IMR-90 (cell line): Measurements from ENCODE around the gene EYS. TPM values are rescaled to one million over a fixed set of nuclear protein-coding genes. Genes with fewer than 3 reads are reported as not detected.

Source experiments
- ATAC-seq: fragments of 200-7000 bp; cut with Tn5 transposase; 2 replicates; pipeline ENCODE4 v1.9.1; 2020; ENCODE audit warnings: low read depth, mild to moderate bottlenecking, moderate library complexity
- BruUV-seq: library from RNA; stranded (reverse); fragments of 400-500 nt; replicated peaks from 2 replicates; lab custom pipeline; 2021; lab: Mats Ljungman, UMichigan
- CTCF ChIA-PET: fragments of 300-600 bp; formaldehyde crosslinking; extraction: SDS; loops from one replicate; lab custom pipeline; 2021; ENCODE audit warnings: antibody characterized with exemption; lab: Yijun Ruan, JAX
- POLR2A ChIA-PET: fragments of 300-600 bp; sonication (Branson Sonifier 250); formaldehyde crosslinking; loops from one replicate; lab custom pipeline; 2022; ENCODE audit warnings: antibody characterized with exemption; ENCODE audit not compliant: unreplicated experiment; lab: Charles Lee
- DNase-seq: peaks from one replicate; pipeline ENCODE4 v3.0.0; 2013
- H2AFZ ChIP-seq: replicated peaks from 2 replicates; pipeline ENCODE3; 2013; ENCODE audit warnings: low read length, mild to moderate bottlenecking; ENCODE audit not compliant: poor library complexity
- H2AK5ac ChIP-seq: 2 replicates; pipeline ENCODE4 v1.6.1; 2013; ENCODE audit warnings: low read depth, low read length, inconsistent platforms
- H2AK9ac ChIP-seq: replicated peaks from 2 replicates; pipeline ENCODE3; 2013; ENCODE audit warnings: mild to moderate bottlenecking, low read depth, low read length, moderate library complexity; ENCODE audit not compliant: poor library complexity
- H2BK120ac ChIP-seq: 2 replicates; pipeline ENCODE4 v1.6.1; 2013; ENCODE audit warnings: low read depth, low read length, inconsistent platforms
- H2BK15ac ChIP-seq: 3 replicates; pipeline ENCODE4 v1.6.1; 2013; ENCODE audit warnings: low read depth, low read length, inconsistent platforms
- H2BK20ac ChIP-seq: 2 replicates; pipeline ENCODE4 v1.6.1; 2013; ENCODE audit warnings: low read depth, mild to moderate bottlenecking, inconsistent platforms, low read length, moderate library complexity
- H2BK5ac ChIP-seq: 2 replicates; pipeline ENCODE4 v1.6.1; 2013; ENCODE audit warnings: mild to moderate bottlenecking, low read depth, low read length, inconsistent platforms; ENCODE audit not compliant: poor library complexity, severe bottlenecking
- H3K14ac ChIP-seq: replicated peaks from 2 replicates; pipeline ENCODE4 v1.6.1; 2013; ENCODE audit warnings: low read depth, low read length, inconsistent platforms
- H3K18ac ChIP-seq: 2 replicates; pipeline ENCODE4 v1.6.1; 2013; ENCODE audit warnings: low read depth, low read length, control low read depth
- H3K23ac ChIP-seq: 2 replicates; pipeline ENCODE4 v1.6.1; 2013; ENCODE audit warnings: low read depth, low read length, inconsistent platforms
- H3K27ac ChIP-seq: 2 replicates; pipeline ENCODE4 v1.5.1; 2013; ENCODE audit warnings: mild to moderate bottlenecking, control low read depth, low read length; ENCODE audit not compliant: insufficient read depth
- H3K27me3 ChIP-seq: 2 replicates; pipeline ENCODE4 v1.6.1; 2013; ENCODE audit warnings: low read length; ENCODE audit not compliant: control insufficient read depth, insufficient read depth
- H3K36me3 ChIP-seq: 2 replicates; pipeline ENCODE4 v1.6.1; 2013; ENCODE audit warnings: low read length, mixed read lengths; ENCODE audit not compliant: control insufficient read depth, insufficient read depth
- H3K4ac ChIP-seq: 2 replicates; pipeline ENCODE4 v1.6.1; 2013; ENCODE audit warnings: low read depth, low read length, inconsistent platforms
- H3K4me1 ChIP-seq: 2 replicates; pipeline ENCODE4 v1.6.1; 2013; ENCODE audit warnings: low read length, mixed read lengths; ENCODE audit not compliant: control insufficient read depth, insufficient read depth
- H3K4me2 ChIP-seq: 2 replicates; pipeline ENCODE4 v1.6.1; 2013; ENCODE audit warnings: low read depth, mild to moderate bottlenecking, control low read depth, low read length, moderate library complexity
- H3K4me3 ChIP-seq: 2 replicates; pipeline ENCODE4 v1.5.1; 2013; ENCODE audit warnings: low read depth, mild to moderate bottlenecking, control low read depth, low read length, moderate library complexity; ENCODE audit not compliant: insufficient read depth
- H3K56ac ChIP-seq: 2 replicates; pipeline ENCODE4 v1.6.1; 2013; ENCODE audit warnings: low read length, inconsistent platforms; ENCODE audit not compliant: insufficient read depth; ENCODE audit errors: extremely low read depth
- H3K79me1 ChIP-seq, 2 experiments: 2 replicates each; pipeline ENCODE4 v1.6.1; 2013; ENCODE audit warnings: low read length in 2 of 2, inconsistent platforms in 1 of 2, low read depth in 1 of 2
- H3K9ac ChIP-seq: 2 replicates; pipeline ENCODE4 v1.6.1; 2013; ENCODE audit warnings: low read depth, low read length, control low read depth
- H3K9me1 ChIP-seq: 2 replicates; pipeline ENCODE4 v1.6.1; 2013; ENCODE audit warnings: low read length, inconsistent platforms; ENCODE audit not compliant: insufficient read depth
- H3K9me3 ChIP-seq: 2 replicates; pipeline ENCODE4 v1.6.1; 2013; ENCODE audit warnings: low read length; ENCODE audit not compliant: control insufficient read depth, insufficient read depth
- H4K20me1 ChIP-seq: 2 replicates; pipeline ENCODE4 v1.6.1; 2013; ENCODE audit warnings: low read length, inconsistent platforms; ENCODE audit not compliant: insufficient read depth
- H4K5ac ChIP-seq: 2 replicates; pipeline ENCODE4 v1.6.1; 2013; ENCODE audit warnings: mild to moderate bottlenecking, low read depth, low read length, control low read depth
- H4K8ac ChIP-seq, 2 experiments: 2 replicates each; pipeline ENCODE4 v1.6.1; 2013; ENCODE audit warnings: low read depth in 2 of 2, low read length in 2 of 2, control low read depth in 1 of 2, inconsistent platforms in 1 of 2
- H4K91ac ChIP-seq: 2 replicates; pipeline ENCODE4 v1.6.1; 2013; ENCODE audit warnings: low read depth, low read length, inconsistent platforms; ENCODE audit not compliant: insufficient read depth
- BHLHE40 ChIP-seq: fragments of 150-350 bp; IDR thresholded peaks from 2 replicates; pipeline ENCODE4 v1.6.1; 2016; ENCODE audit warnings: mild to moderate bottlenecking, low read depth, low read length
- CEBPB ChIP-seq: IDR thresholded peaks from 2 replicates; pipeline ENCODE4 v1.6.1; 2012; ENCODE audit warnings: low read depth, low read length, improper control_type of control experiment
- CHD1 ChIP-seq: IDR thresholded peaks from 2 replicates; pipeline ENCODE4 v1.6.1; 2012; ENCODE audit warnings: low read depth, low read length, improper control_type of control experiment
- FOS ChIP-seq: fragments of 150-350 bp; IDR thresholded peaks from 2 replicates; pipeline ENCODE4 v1.6.1; 2016; ENCODE audit warnings: low read depth, low read length
- MAFK ChIP-seq: IDR thresholded peaks from 2 replicates; pipeline ENCODE4 v1.6.1; 2012; ENCODE audit warnings: low read depth, low read length, improper control_type of control experiment
- MAZ ChIP-seq: IDR thresholded peaks from 2 replicates; pipeline ENCODE4 v1.6.1; 2012; ENCODE audit warnings: low read depth, mild to moderate bottlenecking, low read length, improper control_type of control experiment, moderate library complexity, borderline replicate concordance
- MXI1 ChIP-seq: IDR thresholded peaks from 2 replicates; pipeline ENCODE4 v1.6.1; 2012; ENCODE audit warnings: low read depth, mild to moderate bottlenecking, low read length, moderate library complexity, borderline replicate concordance
- NFE2L2 ChIP-seq: fragments of 150-350 bp; IDR thresholded peaks from 2 replicates; pipeline ENCODE4 v1.6.1; 2016; ENCODE audit warnings: low read depth, mild to moderate bottlenecking, low read length
- POLR2A ChIP-seq: IDR thresholded peaks from 2 replicates; pipeline ENCODE4 v1.6.1; 2012; ENCODE audit warnings: mild to moderate bottlenecking, low read depth, low read length
- RAD21 ChIP-seq: IDR thresholded peaks from 2 replicates; pipeline ENCODE4 v1.6.1; 2012; ENCODE audit warnings: low read length, improper control_type of control experiment
- RCOR1 ChIP-seq: IDR thresholded peaks from 2 replicates; pipeline ENCODE4 v1.6.1; 2012; ENCODE audit warnings: mild to moderate bottlenecking, low read length, improper control_type of control experiment; ENCODE audit not compliant: insufficient replicate concordance
- RFX5 ChIP-seq: IDR thresholded peaks from 2 replicates; pipeline ENCODE4 v1.8.0; 2012; ENCODE audit warnings: low read depth, mild to moderate bottlenecking, low read length, moderate library complexity
- SMC3 ChIP-seq: fragments of 150-350 bp; IDR thresholded peaks from 2 replicates; pipeline ENCODE4 v1.6.1; 2016; ENCODE audit warnings: low read depth, mild to moderate bottlenecking, antibody characterized with exemption, low read length, moderate library complexity
- WGBS, 2 experiments: methylation state at CpG; one replicate each; pipeline versions ENCODE4 v1.1.5 to v1.1.7; 2013; ENCODE audit warnings: missing lambda C conversion rate in 2 of 2; ENCODE audit not compliant: insufficient read length in 1 of 2; ENCODE audit errors: extremely low coverage in 2 of 2; 5-methylcytosine and 5-hydroxymethylcytosine counted together
- dilution Hi-C: fragments of 300-500 bp; cut with HindIII; formaldehyde crosslinking; loops from one replicate; pipeline ENCODE4 v1.14.3; 2018; ENCODE audit warnings: low sequenced_read_pairs; ENCODE audit not compliant: unreplicated experiment
- in situ Hi-C: fragments of 300-500 bp; cut with MboI; formaldehyde crosslinking; loops from 3 replicates; pipeline ENCODE4 v1.14.3; 2019; ENCODE audit warnings: low sequenced_read_pairs, inconsistent platforms, mixed read lengths
- intact Hi-C: fragments of 100-400 bp; cut with micrococcal nuclease; formaldehyde crosslinking; loops from 2 replicates; pipeline ENCODE4 v1.10.0; 2022
- polyA plus RNA-seq, 3 experiments: library from polyadenylated mRNA; depleted of rRNA; stranded (reverse); fragments of >200 nt; gene quantifications; 2 replicates each; pipeline ENCODE4 v1.2.3, GENCODE V29; 2012; ENCODE audit warnings: low replicate concordance in 1 of 3
- total RNA-seq: library from RNA; depleted of rRNA; stranded (reverse); fragments of >200 nt; gene quantifications from 2 replicates; pipeline ENCODE4 v1.2.3, GENCODE V29; 2012
- TF ChIP-seq, protein P1 (sequence below): fragments of 150-350 bp; IDR thresholded peaks from 2 replicates; pipeline ENCODE4 v1.6.1; 2017; ENCODE audit warnings: mild to moderate bottlenecking, antibody characterized with exemption, low read length, low read depth
- TF ChIP-seq, protein P2 (sequence below): fragments of 150-350 bp; IDR thresholded peaks from 2 replicates; pipeline ENCODE4 v1.6.1; 2016; ENCODE audit warnings: low read depth, mild to moderate bottlenecking, low read length, moderate library complexity, borderline replicate concordance
- TF ChIP-seq, protein P3 (sequence below): conservative IDR thresholded peaks from 2 replicates; pipeline ENCODE4 v1.5.1; 2012; ENCODE audit warnings: mild to moderate bottlenecking, low read depth, low read length, improper control_type of control experiment

EYS gene
- total and polyA plus RNA-seq, 2 of the 4 experiments (the other 2 are of a cell fraction): under 0.01 TPM; not detected in 1

DNA sequence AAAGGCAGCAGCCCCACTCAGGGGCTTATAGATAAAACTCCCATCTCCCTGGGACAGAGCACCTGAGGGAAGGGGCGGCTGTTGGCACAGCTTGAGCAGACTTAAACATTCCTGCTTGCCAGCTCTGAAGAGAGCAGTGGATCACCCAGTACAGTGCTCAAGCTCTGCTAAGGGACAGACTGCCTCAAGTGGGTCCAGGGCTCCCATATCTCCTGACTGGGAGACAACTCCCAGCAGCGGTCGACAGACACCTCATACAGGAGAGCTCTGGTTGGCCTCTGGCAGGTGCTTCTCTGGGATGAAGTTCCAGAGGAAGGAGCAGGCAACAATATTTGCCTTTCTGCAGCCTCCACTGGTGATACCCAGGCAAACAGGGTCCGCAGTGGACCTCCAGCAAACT, 810.1 kb downstream of the EYS start:
- BruUV-seq: no TSS peak
- TF ChIP-seq CHD1 (no peak), RCOR1 (no peak), NFE2L2 (no peak), SMC3 (no peak), POLR2A (no peak), MAFK (no peak), FOS (no peak), MXI1 (no peak), RAD21 (no peak), BHLHE40 (no peak), CEBPB (no peak), MAZ (no peak), RFX5 (no peak)
- TF ChIP-seq, protein P1, sequence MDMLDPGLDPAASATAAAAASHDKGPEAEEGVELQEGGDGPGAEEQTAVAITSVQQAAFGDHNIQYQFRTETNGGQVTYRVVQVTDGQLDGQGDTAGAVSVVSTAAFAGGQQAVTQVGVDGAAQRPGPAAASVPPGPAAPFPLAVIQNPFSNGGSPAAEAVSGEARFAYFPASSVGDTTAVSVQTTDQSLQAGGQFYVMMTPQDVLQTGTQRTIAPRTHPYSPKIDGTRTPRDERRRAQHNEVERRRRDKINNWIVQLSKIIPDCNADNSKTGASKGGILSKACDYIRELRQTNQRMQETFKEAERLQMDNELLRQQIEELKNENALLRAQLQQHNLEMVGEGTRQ: no peak
- TF ChIP-seq, protein P2, sequence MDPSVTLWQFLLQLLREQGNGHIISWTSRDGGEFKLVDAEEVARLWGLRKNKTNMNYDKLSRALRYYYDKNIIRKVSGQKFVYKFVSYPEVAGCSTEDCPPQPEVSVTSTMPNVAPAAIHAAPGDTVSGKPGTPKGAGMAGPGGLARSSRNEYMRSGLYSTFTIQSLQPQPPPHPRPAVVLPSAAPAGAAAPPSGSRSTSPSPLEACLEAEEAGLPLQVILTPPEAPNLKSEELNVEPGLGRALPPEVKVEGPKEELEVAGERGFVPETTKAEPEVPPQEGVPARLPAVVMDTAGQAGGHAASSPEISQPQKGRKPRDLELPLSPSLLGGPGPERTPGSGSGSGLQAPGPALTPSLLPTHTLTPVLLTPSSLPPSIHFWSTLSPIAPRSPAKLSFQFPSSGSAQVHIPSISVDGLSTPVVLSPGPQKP: no peak
- TF ChIP-seq, protein P3, sequence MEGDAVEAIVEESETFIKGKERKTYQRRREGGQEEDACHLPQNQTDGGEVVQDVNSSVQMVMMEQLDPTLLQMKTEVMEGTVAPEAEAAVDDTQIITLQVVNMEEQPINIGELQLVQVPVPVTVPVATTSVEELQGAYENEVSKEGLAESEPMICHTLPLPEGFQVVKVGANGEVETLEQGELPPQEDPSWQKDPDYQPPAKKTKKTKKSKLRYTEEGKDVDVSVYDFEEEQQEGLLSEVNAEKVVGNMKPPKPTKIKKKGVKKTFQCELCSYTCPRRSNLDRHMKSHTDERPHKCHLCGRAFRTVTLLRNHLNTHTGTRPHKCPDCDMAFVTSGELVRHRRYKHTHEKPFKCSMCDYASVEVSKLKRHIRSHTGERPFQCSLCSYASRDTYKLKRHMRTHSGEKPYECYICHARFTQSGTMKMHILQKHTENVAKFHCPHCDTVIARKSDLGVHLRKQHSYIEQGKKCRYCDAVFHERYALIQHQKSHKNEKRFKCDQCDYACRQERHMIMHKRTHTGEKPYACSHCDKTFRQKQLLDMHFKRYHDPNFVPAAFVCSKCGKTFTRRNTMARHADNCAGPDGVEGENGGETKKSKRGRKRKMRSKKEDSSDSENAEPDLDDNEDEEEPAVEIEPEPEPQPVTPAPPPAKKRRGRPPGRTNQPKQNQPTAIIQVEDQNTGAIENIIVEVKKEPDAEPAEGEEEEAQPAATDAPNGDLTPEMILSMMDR: no peak
- Histone ChIP-seq H3K56ac (no peak overlapping the region), H2AK5ac (no peak overlapping the region), H3K9ac (no peak overlapping the region), H2BK5ac (no peak overlapping the region), H3K79me1 (no peaks in the 10 kb centered on the region), H3K4me2 (no peak overlapping the region), H2AFZ (no peak overlapping the region), H3K23ac (no peak overlapping the region), H3K14ac (no peak overlapping the region), H3K18ac (no peak overlapping the region), H3K4me3 (no peak overlapping the region), H3K4ac (no peak overlapping the region), H4K91ac (no peak overlapping the region), H3K27ac (no peak overlapping the region), H3K36me3 (no peaks in the 10 kb centered on the region), H4K5ac (no peak overlapping the region), H3K4me1 (no peaks in the 10 kb centered on the region), H3K9me1 (no peaks in the 10 kb centered on the region), H3K27me3 (no peaks in the 10 kb centered on the region), H4K20me1 (no peaks in the 10 kb centered on the region), H2AK9ac (no peak overlapping the region), H2BK20ac (no peak overlapping the region), H2BK15ac (no peak overlapping the region), H2BK120ac (no peak overlapping the region), H3K9me3 (no peaks in the 10 kb centered on the region), H4K8ac (no peak overlapping the region)
- intact Hi-C loops: no loop called here
- dilution Hi-C loops: no loop called here
- in situ Hi-C loops: no loop called here
- ATAC-seq (no peak), DNase-seq (no peak)
- no CpG with 5 or more reads among the region's 4 CpGs for WGBS, 2 experiments
- ChIA-PET POLR2A (no interaction called here), CTCF (no interaction called here)
